NT2/D1 (cell line): ENCODE measurements around the gene UPF2.

Experiments used
- DNase-seq: peaks from one replicate; pipeline ENCODE4 v3.0.0-alpha.2; 2011; ENCODE audit warnings: low read depth, low spot score
- H3K27me3 ChIP-seq: 2 replicates; pipeline ENCODE4 v1.6.0; 2011; ENCODE audit warnings: mild to moderate bottlenecking; ENCODE audit not compliant: insufficient read length, insufficient read depth
- H3K36me3 ChIP-seq: 2 replicates; pipeline ENCODE4 v1.6.1; 2011; ENCODE audit warnings: mild to moderate bottlenecking, low read length, mixed read lengths; ENCODE audit not compliant: insufficient read depth, insufficient read length
- H3K4me1 ChIP-seq: 2 replicates; pipeline ENCODE4 v1.5.1; 2011; ENCODE audit not compliant: insufficient read depth, insufficient read length
- H3K4me3 ChIP-seq: 2 replicates; pipeline ENCODE4 v1.5.1; 2011; ENCODE audit warnings: low read depth; ENCODE audit not compliant: insufficient read length
- H3K9ac ChIP-seq: 2 replicates; pipeline ENCODE4 v1.6.0; 2011; ENCODE audit warnings: low read depth; ENCODE audit not compliant: insufficient read length
- H3K9me3 ChIP-seq: 2 replicates; pipeline ENCODE4 v1.5.1; 2011; ENCODE audit warnings: mild to moderate bottlenecking, low read length; ENCODE audit not compliant: insufficient read depth
- SUZ12 ChIP-seq: IDR thresholded peaks from 2 replicates; pipeline ENCODE4 v1.6.1; 2011; ENCODE audit not compliant: insufficient read length, insufficient read depth; ENCODE audit errors: extremely low read depth
- YY1 ChIP-seq: IDR thresholded peaks from 2 replicates; pipeline ENCODE4 v1.6.1; 2011; ENCODE audit not compliant: insufficient read length, insufficient read depth
- ZNF274 ChIP-seq: IDR thresholded peaks from 2 replicates; pipeline ENCODE4 v1.6.1; 2011; ENCODE audit warnings: mild to moderate bottlenecking, low read depth, low read length

UPF2 gene

DNA sequence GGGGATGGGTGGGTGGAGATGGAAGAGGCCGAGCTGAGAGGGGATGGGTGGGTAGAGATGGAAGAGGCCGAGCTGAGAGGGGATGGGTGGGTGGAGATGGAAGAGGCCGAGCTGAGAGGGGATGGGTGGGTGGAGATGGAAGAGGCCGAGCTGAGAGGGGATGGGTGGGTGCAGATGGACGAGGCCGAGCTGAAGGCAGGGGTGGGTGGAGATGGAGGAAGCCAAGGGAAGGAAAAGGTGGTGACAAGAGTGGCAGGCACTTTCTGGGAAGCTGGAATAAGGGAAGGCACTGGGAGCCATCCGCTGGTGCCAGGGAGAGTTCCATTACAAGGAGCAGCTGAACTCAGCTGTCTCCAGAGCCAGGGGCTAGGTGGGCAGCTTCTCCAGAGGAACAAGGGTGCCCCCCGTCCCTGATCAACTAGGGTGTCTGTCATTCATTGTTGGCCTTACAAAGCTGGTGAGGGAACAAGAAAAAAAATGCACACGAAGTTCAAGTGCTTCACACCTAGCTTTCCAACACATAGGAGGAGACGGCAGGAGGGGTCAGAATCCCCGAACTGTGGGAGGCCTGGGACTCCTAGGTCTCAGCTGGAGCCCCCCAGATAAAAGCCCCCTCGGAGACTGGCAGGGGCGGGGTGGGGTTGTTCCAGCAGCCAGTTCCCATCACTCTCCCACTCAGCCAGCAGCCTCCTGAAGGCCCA lies 157.0 kb downstream of the UPF2 start:
- Histone ChIP-seq H3K27me3 (no peaks in the 10 kb centered on the region), H3K4me1 (no peaks in the 10 kb centered on the region), H3K9me3 (no peaks in the 10 kb centered on the region), H3K4me3 (no peak overlapping the region), H3K36me3 (no peaks in the 10 kb centered on the region), H3K9ac (no peak overlapping the region)
- DNase-seq = no peak
- TF ChIP-seq SUZ12 (no peak), ZNF274 (no peak), YY1 (no peak)

DNA sequence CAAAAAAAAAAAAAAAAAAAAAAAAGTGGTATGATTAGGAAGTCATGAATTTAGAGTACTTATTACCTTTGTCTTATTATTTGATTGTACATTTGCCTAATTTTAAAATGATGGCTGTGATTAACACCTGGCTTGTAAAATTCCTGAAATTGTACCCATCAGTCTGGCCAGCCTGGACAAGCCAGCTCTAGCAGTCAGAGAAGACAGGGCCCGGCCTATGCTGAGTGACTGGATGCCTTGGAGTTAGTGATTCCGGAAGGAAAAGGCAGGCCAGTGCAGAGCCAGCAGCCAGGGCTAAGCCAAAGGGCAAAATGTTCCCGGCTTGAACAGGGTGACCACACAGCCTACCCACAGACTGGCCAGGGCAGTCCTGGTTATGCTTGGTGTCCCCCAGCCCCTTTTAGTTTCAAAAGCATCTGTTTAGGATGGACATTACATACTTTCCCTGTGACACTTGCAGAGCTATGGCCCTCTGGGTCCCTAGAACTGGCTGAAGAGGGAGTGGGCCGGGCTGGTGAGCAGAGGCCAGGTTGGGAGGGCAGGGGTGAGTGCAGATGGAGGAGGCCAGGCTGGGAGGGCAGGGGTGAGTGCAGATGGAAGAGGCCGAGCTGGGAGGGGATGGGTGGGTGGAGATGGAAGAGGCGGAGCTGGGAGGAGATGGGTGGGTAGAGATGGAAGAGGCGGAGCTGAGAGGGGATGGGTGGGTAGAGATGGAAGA lies 157.7 kb downstream of the UPF2 start:
- Histone ChIP-seq H3K4me3 (no peak overlapping the region), H3K9ac (no peak overlapping the region), H3K4me1 (no peaks in the 10 kb centered on the region), H3K9me3 (no peaks in the 10 kb centered on the region), H3K27me3 (no peaks in the 10 kb centered on the region), H3K36me3 (no peaks in the 10 kb centered on the region)
- TF ChIP-seq SUZ12 (no peak), YY1 (no peak), ZNF274 (no peak)
- DNase-seq = no peak

DNA sequence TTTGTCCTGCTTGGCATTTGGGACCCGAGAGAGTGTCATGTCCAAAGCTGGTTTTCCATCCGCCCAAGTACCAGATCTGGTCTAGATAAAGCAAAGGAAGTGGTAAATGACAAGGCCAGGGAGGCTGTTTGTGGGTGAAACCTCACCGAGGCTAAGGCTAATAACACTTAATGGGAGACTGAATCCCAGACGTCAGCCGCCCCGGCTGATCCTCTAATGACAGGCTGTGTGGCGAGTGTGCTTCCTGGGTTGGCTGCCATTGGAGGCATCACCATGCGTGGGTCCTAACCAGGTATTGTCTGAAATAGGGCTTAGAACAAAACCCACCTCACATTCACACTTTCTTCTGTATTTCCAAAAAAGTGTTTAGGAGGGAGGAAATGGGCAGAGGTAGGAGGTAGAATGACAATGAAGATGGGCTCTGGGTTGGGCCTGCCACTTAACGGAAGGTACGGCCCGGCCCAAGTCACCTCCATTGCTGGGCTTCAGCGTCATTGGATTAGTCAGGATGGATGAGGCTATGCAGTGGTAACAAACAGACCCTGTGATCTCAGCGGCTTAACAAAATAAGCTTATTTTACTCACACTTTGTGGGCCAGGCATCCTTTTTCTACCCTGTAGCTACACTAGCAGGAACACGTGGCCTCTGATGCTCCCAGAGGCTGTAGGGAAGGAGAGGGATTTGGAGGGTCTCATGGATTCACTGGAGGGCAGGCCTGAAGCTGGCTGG lies 159.8 kb downstream of the UPF2 start:
- H3K9ac ChIP-seq = no peak overlapping the region
- no peak for TF ChIP-seq SUZ12
- no peak for TF ChIP-seq ZNF274
- no peak for TF ChIP-seq YY1
- no peaks in the 10 kb centered on the region for H3K36me3 ChIP-seq
- H3K27me3 ChIP-seq = no peaks in the 10 kb centered on the region
- no peaks in the 10 kb centered on the region for H3K9me3 ChIP-seq
- H3K4me3 ChIP-seq = no peak overlapping the region
- no peak for DNase-seq
- H3K4me1 ChIP-seq = no peaks in the 10 kb centered on the region

DNA sequence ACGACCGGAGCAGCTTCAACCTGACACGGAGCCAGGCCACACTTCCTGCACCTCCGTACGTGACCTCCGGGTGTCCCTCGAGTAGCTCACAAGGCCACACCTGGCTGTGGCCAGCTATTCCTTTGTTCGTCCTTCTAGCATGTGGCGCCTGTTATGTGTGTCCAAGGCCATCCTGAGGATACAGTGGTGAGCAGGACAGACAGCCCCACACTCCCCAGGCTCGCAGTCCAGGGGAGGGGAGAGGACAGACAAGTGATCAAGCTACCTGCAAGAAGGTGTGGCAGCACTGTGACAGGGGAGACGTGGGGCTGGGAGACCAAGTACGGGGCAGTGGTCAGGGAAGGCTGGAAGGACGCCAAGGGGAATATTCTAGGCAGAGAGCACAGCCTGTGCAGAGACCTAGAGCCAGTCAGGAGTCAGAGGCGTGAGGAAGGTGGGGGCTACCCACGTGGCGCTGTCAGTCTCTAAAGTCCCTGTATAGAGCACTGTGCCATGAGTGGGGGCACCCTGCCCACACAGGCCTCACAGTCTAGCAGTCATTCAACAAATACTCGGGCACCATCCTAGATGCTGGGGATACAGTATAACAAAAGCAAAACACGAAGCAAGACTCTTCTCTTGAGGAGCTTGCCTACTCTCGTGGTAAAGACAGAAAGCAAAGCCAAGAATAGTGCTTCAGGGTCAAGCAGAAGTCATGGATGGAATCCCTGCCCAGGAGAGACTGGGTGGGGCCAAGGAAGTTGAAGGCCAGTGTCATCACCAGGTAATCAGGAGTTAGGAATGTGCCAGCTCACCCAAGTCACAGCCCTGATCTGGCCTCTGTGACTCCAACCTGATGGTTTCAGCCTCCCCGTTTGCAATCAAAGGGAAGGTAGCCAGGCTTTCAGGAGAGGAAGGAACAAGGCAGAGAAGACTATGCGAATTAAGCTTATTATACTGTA lies 160.9 kb downstream of the UPF2 start:
- H3K9me3 ChIP-seq = no peaks in the 10 kb centered on the region
- H3K27me3 ChIP-seq = no peaks in the 10 kb centered on the region
- H3K36me3 ChIP-seq = no peaks in the 10 kb centered on the region
- DNase-seq = no peak
- no peak overlapping the region for H3K9ac ChIP-seq
- no peaks in the 10 kb centered on the region for H3K4me1 ChIP-seq
- TF ChIP-seq ZNF274 = no peak
- no peak overlapping the region for H3K4me3 ChIP-seq

DNA sequence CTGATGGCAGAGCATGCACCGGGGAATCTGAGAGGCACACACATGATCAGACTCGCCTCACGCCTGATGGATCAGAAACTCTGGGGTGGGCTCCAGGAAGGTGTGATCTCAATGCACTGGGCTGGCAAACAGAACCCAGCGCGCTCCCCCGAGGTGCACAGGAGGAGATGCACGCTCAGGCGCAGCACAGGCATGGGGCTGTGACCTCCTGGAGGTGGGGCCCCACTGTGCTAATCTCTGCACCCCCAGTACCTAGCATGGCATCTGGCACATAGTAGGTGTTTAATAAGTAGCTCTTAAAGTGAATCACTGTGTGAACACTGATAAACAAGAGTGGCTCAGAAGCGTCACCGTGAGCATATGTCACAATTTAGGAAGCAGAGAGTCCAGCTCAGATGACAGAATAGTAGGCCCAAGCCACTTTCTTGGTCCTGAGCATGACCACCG lies 161.6 kb downstream of the UPF2 start:
- Histone ChIP-seq H3K4me1 (peaks cover 3% of the 10 kb centered on the region), H3K9ac (no peak overlapping the region), H3K36me3 (no peaks in the 10 kb centered on the region), H3K4me3 (no peak overlapping the region), H3K27me3 (no peaks in the 10 kb centered on the region), H3K9me3 (no peaks in the 10 kb centered on the region)
- TF ChIP-seq SUZ12 = no peak
- TF ChIP-seq YY1 = no peak
- no peak for TF ChIP-seq ZNF274
- no peak for DNase-seq

DNA sequence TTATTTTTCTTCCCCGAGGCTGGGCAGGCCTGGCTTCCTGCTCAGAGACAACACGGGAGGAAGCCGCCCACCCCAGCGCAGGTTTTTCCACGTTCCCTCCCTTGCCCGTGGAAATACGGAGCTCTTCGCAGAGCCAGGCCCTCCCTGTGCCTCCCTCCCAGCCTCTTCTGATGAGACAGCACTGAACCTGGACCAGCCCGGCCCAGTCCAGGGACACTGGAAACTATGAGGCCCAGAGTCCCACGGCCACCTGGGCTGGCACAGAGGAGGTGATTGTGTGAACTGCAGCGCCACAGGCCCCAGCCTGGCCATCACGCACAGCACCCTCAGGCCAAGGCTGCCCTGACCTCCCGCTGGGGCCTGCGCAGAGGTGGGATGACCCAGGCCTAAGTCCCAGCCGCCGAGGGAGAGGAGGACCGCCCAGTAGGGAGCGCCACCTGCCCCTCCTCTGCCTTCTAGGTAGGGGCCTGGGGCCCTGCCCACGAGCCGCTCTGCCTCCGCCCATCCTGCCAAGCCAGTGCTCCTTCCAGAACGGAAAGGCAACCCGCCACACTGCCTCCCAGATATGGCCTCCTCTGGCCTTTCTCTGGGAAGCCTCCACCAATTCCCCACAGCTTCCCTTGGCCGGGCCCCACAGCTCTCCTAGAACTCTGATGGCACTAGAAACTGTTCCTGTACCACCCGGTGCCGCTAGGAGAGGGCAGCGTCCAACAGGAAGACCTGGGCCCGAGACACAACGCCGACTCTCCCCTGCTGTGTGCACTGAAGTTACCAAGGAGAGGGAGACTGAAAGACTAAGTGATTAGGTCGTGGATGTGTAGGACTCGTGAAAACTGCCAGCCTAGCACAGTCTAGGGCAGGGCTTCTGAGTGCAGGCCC lies 162.2 kb downstream of the UPF2 start:
- H3K9ac ChIP-seq = no peak overlapping the region
- TF ChIP-seq SUZ12 (no peak), ZNF274 (no peak), YY1 (no peak)
- DNase-seq = no peak
- H3K4me1 ChIP-seq = peaks cover 5% of the 10 kb centered on the region
- no peak overlapping the region for H3K4me3 ChIP-seq
- H3K9me3 ChIP-seq = no peaks in the 10 kb centered on the region
- H3K27me3 ChIP-seq = no peaks in the 10 kb centered on the region
- no peaks in the 10 kb centered on the region for H3K36me3 ChIP-seq
